NOMO-1 treated with DMSO at 0.1 percent for 48 hours (cell line): ENCODE measurements around the gene PCIF1.
"Not testable (repeated sequence)": the region's sequence is repeated elsewhere in the genome, so short reads cannot be mapped to it uniquely, and the experiment has no call there.

Experiments
- DNase-seq: peaks from one replicate; lab custom pipeline; 2025; ENCODE audit not compliant: unreplicated experiment; lab: John Stamatoyannopoulos, UW

The PCIF1 gene

DNA sequence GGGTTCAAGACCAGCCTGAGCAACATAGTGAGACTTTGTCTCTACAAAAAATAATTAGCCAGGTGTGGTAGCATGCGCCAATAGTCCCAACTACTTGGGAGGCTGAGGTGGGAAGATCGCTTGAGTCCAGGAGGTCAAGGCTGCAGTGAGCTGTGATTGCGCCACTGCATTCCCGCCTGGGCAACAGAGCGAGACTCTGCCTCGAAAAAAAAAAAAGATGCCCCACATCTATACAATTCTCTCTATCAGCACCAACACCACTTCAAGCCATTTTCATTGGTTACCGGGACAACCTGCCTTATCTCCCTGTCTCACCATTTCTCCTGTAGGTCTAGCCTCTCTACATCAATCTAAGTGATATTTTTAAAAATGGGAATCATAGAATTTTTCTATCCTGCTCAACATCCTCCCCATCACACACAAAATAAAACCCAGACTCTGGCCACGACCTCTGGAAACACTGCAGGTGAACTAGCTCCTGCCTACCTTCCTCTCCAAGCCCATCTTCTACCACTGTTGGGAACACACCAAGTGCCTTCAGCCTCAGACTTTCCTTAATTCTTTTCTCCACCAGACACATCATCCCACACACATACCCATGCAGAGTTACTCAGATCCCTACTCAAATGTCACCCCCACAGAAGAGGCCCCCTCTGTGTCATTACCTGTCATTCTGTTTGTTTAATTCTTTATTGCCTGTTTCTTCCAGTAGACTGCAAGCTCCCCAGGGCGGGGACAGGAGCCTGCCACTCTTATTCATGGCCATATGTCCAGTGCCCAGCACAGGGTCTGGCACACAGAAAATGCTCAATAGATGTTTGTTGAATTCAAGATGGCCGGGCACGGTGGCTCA, 12.9 kb upstream of the PCIF1 start:
- no peak for DNase-seq

DNA sequence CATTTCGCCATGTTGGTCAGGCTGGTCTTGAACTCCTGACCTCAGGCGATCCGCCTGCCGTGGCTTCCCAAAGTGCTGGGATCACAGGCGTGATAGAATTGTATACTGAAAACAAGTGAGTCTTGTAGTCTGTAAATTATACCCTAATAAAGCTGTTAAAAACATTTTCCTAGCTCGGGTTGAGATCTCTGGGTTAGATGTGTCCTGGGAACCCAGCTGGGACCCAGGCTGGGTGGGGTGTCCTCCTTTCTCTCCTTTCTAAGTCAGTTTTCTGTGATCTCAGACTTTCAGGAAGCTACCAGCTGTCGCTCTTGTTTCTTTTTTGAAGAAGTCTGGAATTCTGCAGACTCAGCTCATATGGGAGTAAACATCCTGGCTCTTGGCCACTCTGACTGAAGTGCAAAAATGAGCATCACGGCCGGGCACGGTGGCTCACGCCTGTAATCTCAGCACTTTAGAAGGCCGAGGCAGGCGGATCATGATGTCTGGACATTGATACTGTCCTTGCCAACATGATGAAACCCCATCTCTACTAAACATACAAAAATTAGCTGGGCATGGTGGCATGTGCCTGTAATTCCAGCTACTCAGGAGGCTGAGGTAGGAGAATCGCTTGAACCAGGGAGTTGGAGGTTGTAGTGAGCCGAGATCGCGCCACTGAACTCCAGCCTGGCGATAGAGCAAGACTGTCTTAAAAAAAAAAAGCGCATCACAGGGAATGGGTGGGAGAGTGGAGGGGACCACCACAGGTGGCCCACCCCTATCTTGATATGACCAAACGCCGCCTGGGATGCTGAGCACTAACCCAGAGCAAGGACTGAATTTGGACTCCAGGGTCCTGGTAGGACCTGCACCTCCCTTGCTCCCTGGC, 9.9 kb upstream of the PCIF1 start:
- DNase-seq = no peak

GRCh38 chr20:45925821-45926506, 8.5 kb upstream of the PCIF1 start:
- no peak for DNase-seq

DNA sequence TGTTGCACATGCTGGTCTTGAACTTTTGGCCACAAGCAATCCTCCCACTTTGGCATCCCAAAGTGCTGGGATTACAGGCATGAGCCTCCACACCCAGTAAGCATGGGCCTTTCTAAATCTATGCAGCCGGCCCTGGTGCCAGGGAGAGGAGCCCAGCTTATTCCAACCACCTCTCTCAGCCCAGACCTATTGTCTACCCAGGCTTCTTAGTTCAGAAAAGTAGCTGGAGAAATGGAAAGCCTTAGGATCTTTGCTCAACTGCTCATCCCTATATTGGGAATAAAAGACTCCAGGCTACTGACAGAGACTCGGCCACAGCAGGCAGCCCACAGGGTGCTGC, 7.8 kb upstream of the PCIF1 start:
- no peak for DNase-seq

GRCh38 chr20:45927071-45927878, 7.2 kb upstream of the PCIF1 start:
- DNase-seq = no peak

GRCh38 chr20:45931680-45932079, 2.8 kb upstream of the PCIF1 start:
- not testable (repeated sequence) for DNase-seq

DNA sequence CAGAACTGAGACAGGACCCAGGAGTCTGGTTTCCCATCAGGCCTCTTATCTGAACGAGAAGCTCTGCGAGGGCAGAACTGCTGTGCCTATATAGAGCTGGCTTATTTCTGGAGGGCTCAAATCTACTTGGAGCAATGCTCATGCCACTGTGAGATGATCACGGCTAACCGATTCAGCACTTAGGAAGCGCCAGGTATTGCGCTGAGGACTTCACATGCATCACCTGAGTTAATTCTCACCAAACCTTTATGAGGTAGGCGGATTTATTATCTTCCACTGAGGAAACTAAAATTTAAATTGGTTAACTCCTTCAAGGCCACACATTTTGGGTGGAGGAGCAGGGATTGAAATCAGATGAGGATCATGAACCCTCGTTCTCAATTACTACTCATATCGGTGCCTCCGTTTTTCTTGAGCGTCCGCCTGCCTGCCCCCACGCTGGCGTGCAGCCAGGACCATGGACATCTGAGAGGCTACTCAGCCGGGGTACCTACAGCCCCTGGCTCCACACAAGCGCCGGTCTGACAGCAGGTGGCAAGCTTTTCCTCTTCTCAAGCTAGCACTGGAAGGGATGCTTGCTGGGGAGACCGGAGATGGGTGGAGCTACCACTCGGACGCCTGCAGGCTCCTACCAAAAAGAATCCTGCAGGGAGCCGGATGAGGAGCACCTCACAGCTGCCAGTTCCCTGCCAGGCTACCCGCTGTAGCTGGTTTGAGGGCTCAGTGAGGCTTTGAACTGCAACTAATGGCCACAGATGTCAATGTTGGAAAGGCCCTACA, 1.0 kb upstream of the PCIF1 start:
- peak; percentile 68 for DNase-seq

DNA sequence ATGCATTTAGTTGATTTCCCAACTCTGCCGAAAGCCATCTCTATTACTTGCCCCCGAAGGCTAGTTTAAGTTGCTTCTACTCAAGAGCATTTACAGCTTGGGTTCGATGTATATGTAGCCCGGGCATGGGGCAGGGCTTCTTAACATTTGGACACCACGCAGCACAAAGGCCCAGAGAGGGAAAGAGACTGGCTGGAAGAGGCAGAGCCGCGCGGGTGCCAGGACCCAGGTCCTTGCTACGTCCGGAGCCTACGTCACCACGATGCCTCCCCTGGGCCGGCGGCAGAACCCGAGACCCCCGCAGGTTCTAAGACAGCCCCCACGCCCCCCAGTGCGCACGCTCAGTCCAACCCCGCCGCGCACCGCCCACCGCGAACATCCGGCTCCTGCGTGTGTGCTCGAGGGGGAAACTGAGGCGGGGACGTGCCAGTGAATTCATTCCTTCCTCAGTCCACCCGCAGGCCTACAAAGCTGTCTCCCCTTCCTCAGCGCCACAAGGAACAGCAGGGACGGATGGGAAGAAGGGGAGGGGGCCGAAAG, 367 bp upstream of the PCIF1 start:
- peak; percentile 42 for DNase-seq

- no peak for DNase-seq
These were observed 1.0 kb downstream of the PCIF1 start for GRCh38 chr20:45935416-45936046.

GRCh38 chr20:45937765-45938164, 3.3 kb downstream of the PCIF1 start:
- DNase-seq = no peak

GRCh38 chr20:45938727-45939438, 4.4 kb downstream of the PCIF1 start:
- DNase-seq = no peak

DNA sequence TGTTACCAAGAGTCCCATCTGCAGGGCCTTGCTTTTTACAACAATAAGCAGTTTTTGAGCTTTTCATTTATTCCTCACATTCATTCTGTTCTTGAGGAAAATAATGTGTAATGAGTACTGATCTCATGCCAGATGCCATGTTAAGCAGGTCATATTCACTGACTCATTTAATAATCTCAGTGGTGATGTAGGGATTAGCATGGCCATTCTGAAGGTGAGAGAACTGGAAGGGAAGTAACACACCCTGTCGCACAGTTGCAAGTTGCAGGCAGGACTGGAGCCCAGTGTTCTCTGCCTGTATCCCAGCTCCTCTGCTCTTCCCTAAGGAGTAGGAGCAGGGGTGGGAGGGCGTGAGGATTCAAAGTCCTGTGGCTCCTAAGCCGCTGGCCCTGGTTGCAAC, 5.6 kb downstream of the PCIF1 start:
- DNase-seq = no peak

- no peak for DNase-seq
These were observed 6.0 kb downstream of the PCIF1 start for GRCh38 chr20:45940469-45940868.

- no peak for DNase-seq
These were observed 9.1 kb downstream of the PCIF1 start for GRCh38 chr20:45943613-45944012.

DNA sequence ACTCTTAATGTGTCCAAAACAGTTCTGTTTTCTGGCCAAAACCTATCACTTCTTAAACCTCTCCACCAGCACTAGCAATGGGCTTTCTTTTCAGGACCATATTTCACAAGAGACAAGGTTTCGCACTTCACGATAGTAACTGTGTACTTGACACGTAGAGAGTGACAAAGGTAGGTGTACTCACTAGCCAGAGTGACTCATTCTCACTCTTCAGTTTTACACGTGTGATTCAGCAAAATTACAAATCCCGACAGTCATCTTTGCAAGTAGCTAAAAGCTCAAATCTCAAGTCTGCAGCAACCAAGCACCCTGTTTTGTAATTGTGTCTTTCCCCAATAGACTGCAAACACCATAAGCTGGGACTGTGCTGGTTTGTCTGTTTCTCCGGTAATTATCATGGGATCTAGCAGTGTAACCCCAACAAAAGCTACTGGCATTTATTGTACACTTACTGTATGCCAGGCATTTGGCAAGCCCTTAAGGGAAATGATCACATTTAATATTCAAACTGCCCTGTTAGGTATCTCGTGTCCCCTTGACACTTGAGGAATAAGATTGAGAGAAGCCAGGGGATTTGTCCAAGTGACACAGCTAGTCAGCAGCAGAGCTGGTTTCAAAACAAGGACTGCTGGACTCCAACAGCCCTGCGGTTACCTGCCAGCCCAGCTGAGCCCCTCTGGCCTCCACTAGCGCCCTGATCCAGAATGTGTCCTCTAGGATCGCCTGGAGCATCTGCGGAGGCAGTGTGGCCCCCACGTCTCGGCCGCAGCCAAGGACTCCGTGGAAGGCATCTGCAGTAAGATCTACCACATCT, 9.9 kb downstream of the PCIF1 start:
- peak; percentile 81 for DNase-seq

- no peak for DNase-seq
These were observed 10.6 kb downstream of the PCIF1 start for GRCh38 chr20:45944965-45945677.

DNA sequence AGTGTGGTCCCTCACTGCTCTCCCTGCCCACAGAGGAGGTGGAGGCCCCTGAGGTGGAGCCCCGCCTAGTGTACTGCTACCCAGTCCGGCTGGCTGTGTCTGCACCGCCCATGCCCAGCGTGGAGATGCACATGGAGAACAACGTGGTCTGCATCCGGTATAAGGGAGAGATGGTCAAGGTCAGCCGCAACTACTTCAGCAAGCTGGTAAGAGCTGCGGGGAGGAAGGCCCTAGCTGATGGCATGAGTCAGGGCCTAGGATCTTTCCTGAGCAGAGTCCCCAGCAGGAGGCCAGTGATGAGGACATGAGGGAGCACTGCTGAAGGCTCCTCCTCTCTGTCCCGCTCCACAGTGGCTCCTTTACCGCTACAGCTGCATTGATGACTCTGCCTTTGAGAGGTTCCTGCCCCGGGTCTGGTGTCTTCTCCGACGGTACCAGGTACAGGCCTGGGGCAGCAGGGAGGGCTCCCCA, 11.2 kb downstream of the PCIF1 start:
- DNase-seq = peak; percentile 65
